GM19193 (cell line): ENCODE measurements around the gene BLOC1S1.

ENCODE experiments used
- POLR2A ChIP-seq: IDR thresholded peaks from 4 replicates; pipeline ENCODE4 v1.6.1; 2011; ENCODE audit not compliant: insufficient read depth, insufficient read length; ENCODE audit errors: extremely low read depth

The BLOC1S1 gene

GRCh38 chr12:55765736-55766290 lies 50.0 kb downstream of the BLOC1S1 start:
- TF ChIP-seq POLR2A = no peak

GRCh38 chr12:55767156-55767555 lies 51.3 kb downstream of the BLOC1S1 start:
- no peak for TF ChIP-seq POLR2A
